ENCODE results near the gene CNPY3. TPM values are rescaled to one million over a fixed set of nuclear protein-coding genes. Genes with fewer than 3 reads are reported as not detected.

CNPY3 gene
- total and polyA plus RNA-seq, 10 of the 15 experiments (the other 5 are each of a cell fraction or from before 2014, with no cell fraction given): 7.2 to 102 (median 73.6) TPM

DNA sequence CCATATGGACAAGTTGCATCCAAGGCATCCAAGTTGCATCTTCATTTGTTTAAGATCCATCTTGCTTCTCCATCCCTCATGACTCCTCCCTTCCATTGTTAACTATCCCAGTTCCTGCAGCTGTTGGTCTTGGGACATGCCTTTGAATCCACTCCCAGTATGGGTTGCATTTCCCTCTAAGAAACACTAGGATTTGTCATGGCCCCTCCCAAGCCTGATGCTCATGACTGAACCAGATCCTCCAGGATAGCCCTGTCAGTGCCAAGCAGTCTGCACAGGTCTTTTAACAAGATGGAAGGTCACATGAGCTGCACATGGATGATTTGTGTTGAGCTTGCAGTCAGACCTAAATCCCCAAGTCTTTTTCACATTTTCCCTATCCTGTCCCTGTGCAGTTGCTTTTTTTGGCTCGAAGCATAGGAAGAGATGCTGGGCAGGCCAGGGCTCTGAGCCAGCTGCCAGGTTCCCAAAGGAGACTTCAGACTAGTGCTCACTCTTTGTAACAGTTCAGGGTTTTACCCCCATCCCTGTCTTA lies 59.3 kb downstream of the CNPY3 start:
- H3K9me3 ChIP-seq (replicated peaks; ENCODE audit: control insufficient read depth, insufficient read depth, low read length): no peaks in the 10 kb centered on the region
- no peak for DNase-seq (ENCODE audit: low read depth, low spot score)
- H3K27me3 ChIP-seq (replicated peaks in 1 of 2; ENCODE audit: control insufficient read depth in 2 of 2, insufficient read depth in 2 of 2, low read length in 1 of 2): no peaks in the 10 kb centered on the region
- BruUV-seq (replicated peaks): no TSS peak
- TF ChIP-seq IRF4 (IDR thresholded peaks at IDR 0.05; ENCODE audit: low read depth, low read length) (no peak), POLR2A (IDR thresholded peaks at IDR 0.05; ENCODE audit: low read depth, low read length) (no peak), NFYB (IDR thresholded peaks at IDR 0.05; ENCODE audit: insufficient read depth, low read depth, low read length) (no peak), POLR2AphosphoS5 (IDR thresholded peaks at IDR 0.05; ENCODE audit: low read length) (no peak), ZBED1 (IDR thresholded peaks at IDR 0.05; ENCODE audit: borderline replicate concordance) (no peak), SPI1 (IDR thresholded peaks at IDR 0.05; ENCODE audit: borderline replicate concordance, insufficient read depth, low read depth, low read length) (no peak), NR2C1 (IDR thresholded peaks at IDR 0.05) (no peak), JUNB (IDR thresholded peaks at IDR 0.05) (no peak), MTA3 (IDR thresholded peaks at IDR 0.05; ENCODE audit: borderline replicate concordance, low read length) (no peak), RB1 (IDR thresholded peaks at IDR 0.05; ENCODE audit: borderline replicate concordance) (no peak), ZNF217 (IDR thresholded peaks at IDR 0.05) (no peak)
- TF ChIP-seq, protein P1, sequence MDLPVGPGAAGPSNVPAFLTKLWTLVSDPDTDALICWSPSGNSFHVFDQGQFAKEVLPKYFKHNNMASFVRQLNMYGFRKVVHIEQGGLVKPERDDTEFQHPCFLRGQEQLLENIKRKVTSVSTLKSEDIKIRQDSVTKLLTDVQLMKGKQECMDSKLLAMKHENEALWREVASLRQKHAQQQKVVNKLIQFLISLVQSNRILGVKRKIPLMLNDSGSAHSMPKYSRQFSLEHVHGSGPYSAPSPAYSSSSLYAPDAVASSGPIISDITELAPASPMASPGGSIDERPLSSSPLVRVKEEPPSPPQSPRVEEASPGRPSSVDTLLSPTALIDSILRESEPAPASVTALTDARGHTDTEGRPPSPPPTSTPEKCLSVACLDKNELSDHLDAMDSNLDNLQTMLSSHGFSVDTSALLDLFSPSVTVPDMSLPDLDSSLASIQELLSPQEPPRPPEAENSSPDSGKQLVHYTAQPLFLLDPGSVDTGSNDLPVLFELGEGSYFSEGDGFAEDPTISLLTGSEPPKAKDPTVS (IDR thresholded peaks at IDR 0.05; ENCODE audit: low read depth, low read length): no peak
- TF ChIP-seq, protein P2, sequence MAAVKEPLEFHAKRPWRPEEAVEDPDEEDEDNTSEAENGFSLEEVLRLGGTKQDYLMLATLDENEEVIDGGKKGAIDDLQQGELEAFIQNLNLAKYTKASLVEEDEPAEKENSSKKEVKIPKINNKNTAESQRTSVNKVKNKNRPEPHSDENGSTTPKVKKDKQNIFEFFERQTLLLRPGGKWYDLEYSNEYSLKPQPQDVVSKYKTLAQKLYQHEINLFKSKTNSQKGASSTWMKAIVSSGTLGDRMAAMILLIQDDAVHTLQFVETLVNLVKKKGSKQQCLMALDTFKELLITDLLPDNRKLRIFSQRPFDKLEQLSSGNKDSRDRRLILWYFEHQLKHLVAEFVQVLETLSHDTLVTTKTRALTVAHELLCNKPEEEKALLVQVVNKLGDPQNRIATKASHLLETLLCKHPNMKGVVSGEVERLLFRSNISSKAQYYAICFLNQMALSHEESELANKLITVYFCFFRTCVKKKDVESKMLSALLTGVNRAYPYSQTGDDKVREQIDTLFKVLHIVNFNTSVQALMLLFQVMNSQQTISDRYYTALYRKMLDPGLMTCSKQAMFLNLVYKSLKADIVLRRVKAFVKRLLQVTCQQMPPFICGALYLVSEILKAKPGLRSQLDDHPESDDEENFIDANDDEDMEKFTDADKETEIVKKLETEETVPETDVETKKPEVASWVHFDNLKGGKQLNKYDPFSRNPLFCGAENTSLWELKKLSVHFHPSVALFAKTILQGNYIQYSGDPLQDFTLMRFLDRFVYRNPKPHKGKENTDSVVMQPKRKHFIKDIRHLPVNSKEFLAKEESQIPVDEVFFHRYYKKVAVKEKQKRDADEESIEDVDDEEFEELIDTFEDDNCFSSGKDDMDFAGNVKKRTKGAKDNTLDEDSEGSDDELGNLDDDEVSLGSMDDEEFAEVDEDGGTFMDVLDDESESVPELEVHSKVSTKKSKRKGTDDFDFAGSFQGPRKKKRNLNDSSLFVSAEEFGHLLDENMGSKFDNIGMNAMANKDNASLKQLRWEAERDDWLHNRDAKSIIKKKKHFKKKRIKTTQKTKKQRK (IDR thresholded peaks at IDR 0.05; ENCODE audit: low read depth, low read length): no peak
- TF ChIP-seq, protein P3, sequence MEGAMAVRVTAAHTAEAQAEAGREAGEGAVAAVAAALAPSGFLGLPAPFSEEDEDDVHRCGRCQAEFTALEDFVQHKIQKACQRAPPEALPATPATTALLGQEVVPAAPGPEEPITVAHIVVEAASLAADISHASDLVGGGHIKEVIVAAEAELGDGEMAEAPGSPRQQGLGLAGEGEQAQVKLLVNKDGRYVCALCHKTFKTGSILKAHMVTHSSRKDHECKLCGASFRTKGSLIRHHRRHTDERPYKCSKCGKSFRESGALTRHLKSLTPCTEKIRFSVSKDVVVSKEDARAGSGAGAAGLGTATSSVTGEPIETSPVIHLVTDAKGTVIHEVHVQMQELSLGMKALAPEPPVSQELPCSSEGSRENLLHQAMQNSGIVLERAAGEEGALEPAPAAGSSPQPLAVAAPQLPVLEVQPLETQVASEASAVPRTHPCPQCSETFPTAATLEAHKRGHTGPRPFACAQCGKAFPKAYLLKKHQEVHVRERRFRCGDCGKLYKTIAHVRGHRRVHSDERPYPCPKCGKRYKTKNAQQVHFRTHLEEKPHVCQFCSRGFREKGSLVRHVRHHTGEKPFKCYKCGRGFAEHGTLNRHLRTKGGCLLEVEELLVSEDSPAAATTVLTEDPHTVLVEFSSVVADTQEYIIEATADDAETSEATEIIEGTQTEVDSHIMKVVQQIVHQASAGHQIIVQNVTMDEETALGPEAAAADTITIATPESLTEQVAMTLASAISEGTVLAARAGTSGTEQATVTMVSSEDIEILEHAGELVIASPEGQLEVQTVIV (IDR thresholded peaks at IDR 0.05; ENCODE audit: borderline replicate concordance, partially characterized antibody): no peak
- TF ChIP-seq, protein P4, sequence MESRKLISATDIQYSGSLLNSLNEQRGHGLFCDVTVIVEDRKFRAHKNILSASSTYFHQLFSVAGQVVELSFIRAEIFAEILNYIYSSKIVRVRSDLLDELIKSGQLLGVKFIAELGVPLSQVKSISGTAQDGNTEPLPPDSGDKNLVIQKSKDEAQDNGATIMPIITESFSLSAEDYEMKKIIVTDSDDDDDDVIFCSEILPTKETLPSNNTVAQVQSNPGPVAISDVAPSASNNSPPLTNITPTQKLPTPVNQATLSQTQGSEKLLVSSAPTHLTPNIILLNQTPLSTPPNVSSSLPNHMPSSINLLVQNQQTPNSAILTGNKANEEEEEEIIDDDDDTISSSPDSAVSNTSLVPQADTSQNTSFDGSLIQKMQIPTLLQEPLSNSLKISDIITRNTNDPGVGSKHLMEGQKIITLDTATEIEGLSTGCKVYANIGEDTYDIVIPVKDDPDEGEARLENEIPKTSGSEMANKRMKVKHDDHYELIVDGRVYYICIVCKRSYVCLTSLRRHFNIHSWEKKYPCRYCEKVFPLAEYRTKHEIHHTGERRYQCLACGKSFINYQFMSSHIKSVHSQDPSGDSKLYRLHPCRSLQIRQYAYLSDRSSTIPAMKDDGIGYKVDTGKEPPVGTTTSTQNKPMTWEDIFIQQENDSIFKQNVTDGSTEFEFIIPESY (IDR thresholded peaks at IDR 0.05): no peak
- ChIA-PET CTCF (interaction anchor here (0.6 to 1.2 kb wide), 4 partner anchors 28 to 140 kb away, joined by 3 to 4 read pairs (median 3); no protein-coding TSS in a partner anchor), SMC1A (ENCODE audit: uncharacterized antibody, unreplicated experiment) (interaction anchor here (0.7 to 1.7 kb wide), 7 partner anchors 11 to 159 kb away, joined by 3 to 6 read pairs (median 3); no protein-coding TSS in a partner anchor), RAD21 (ENCODE audit: unreplicated experiment) (interaction anchor here (0.6 to 1.5 kb wide), 2 partner anchors 11 to 95 kb away, joined by 3 read pairs; no protein-coding TSS in a partner anchor), POLR2A (interaction anchor here (0.5 to 1.9 kb wide), 4 partner anchors 9 to 469 kb away, joined by 4 to 6 read pairs (median 4); partner anchors contain the start of gene PEX6)
- no peak overlapping the region for H3K9ac ChIP-seq (ENCODE audit: control insufficient read depth, insufficient read depth, low read length)
- WGBS (ENCODE audit: insufficient coverage, insufficient replicate concordance, low lambda C conversion rate, missing lambda C conversion rate): 100% methylated on average over 1 of the region's 1 CpG
- in situ Hi-C loops (cut with MboI): no loop called here
- peaks cover 2 to 8% of the 10 kb centered on the region in 2 experiments; a peak in 2 of 4 replicates for H3K36me3 ChIP-seq (ENCODE audit: control insufficient read depth in 2 of 2, insufficient read depth in 2 of 2, low read length in 1 of 2)
- H3K4me1 ChIP-seq (ENCODE audit: control insufficient read depth, insufficient read depth, low read length): peaks cover 16% of the 10 kb centered on the region
- H4K20me1 ChIP-seq (ENCODE audit: control insufficient read depth, insufficient read depth): no peaks in the 10 kb centered on the region
- no peak overlapping the region for H3K4me2 ChIP-seq (ENCODE audit: control insufficient read depth, insufficient read depth)
- H2AFZ ChIP-seq (ENCODE audit: control insufficient read depth, low read depth, low read length): no peak overlapping the region
- no peak for ATAC-seq
- H3K4me3 ChIP-seq: no peak overlapping the region
- no peak overlapping the region for H3K27ac ChIP-seq (ENCODE audit: control insufficient read depth, insufficient read depth)
- intact Hi-C loops (cut with micrococcal nuclease; ENCODE audit: unreplicated experiment): no loop called here
- H3K79me2 ChIP-seq (ENCODE audit: control insufficient read depth, insufficient read depth, low read length): peaks cover 14% of the 10 kb centered on the region
- no peak for FAIRE-seq

Measured in GM12878 (cell line).